B cell (primary cell): ENCODE results near the gene SLCO3A1. TPM values are rescaled to one million over a fixed set of nuclear protein-coding genes. Genes with fewer than 3 reads are reported as not detected.

Experiments used
- ATAC-seq: fragments of 200-7000 bp; cut with Tn5 transposase; one replicate; pipeline ENCODE4 v1.10.0; 2021; ENCODE audit warnings: low read depth, mild to moderate bottlenecking, moderate number of reproducible peaks, moderate library complexity
- CTCF ChIA-PET: fragments of 350-600 bp; sonication (Branson Sonifier 250); formaldehyde crosslinking; loops from one replicate; lab custom pipeline; 2021; ENCODE audit warnings: antibody characterized with exemption, inconsistent platforms; lab: Charles Lee
- POLR2A ChIA-PET: fragments of 350-600 bp; sonication (Branson Sonifier 250); formaldehyde crosslinking; loops from one replicate; lab custom pipeline; 2021; ENCODE audit warnings: antibody characterized with exemption; lab: Charles Lee
- DNase-seq: peaks from one replicate; pipeline ENCODE4 v3.0.0; 2013
- H2AFZ ChIP-seq: 2 replicates; pipeline ENCODE4 v1.6.1; 2012; ENCODE audit warnings: mild to moderate bottlenecking, low read depth, low read length; ENCODE audit not compliant: insufficient read depth, poor library complexity, severe bottlenecking
- H3K27ac ChIP-seq, 2 donors: 1 replicate in 1 of 2; 2 replicates in 1 of 2; pipeline ENCODE4 v1.5.1; 2012 to 2013; ENCODE audit warnings: low read length in 2 of 2, mild to moderate bottlenecking in 2 of 2, moderate library complexity in 1 of 2
- H3K27me3 ChIP-seq, 4 experiments: fragments of 200-600 bp in 1 of 4; sonication (generic) in 1 of 4; replicated peaks in 1 of 4; 1 replicate in 2 of 4; 2 replicates in 2 of 4; pipeline versions ENCODE4 v1.6.1 to v1.7.0; 2013 to 2016; ENCODE audit warnings: low read length in 3 of 4, mild to moderate bottlenecking in 2 of 4, mixed read lengths in 1 of 4, moderate library complexity in 1 of 4; ENCODE audit not compliant: insufficient read depth in 4 of 4, control insufficient read depth in 3 of 4; ENCODE audit errors: control extremely low read depth in 1 of 4
- H3K36me3 ChIP-seq, 2 experiments: replicated peaks in 1 of 2; 1 replicate in 1 of 2; 2 replicates in 1 of 2; pipeline versions ENCODE4 v1.6.1 to v1.7.1; 2013; ENCODE audit warnings: low read length in 1 of 2; ENCODE audit not compliant: insufficient read depth in 2 of 2, control insufficient read depth in 1 of 2; ENCODE audit errors: control extremely low read depth in 1 of 2, extremely low read depth in 1 of 2
- H3K4me1 ChIP-seq, 2 donors: fragments of 200-600 bp in 1 of 2; sonication (generic) in 1 of 2; 1 replicate in 1 of 2; 2 replicates in 1 of 2; pipeline versions ENCODE4 v1.5.1 to v1.6.1; 2013 to 2017; ENCODE audit warnings: low read length in 2 of 2; ENCODE audit not compliant: control insufficient read depth in 2 of 2, insufficient read depth in 2 of 2
- H3K4me2 ChIP-seq: replicated peaks from 2 replicates; pipeline ENCODE3; 2012; ENCODE audit warnings: mild to moderate bottlenecking, low read depth, low read length; ENCODE audit not compliant: poor library complexity, severe bottlenecking
- H3K4me3 ChIP-seq, 5 experiments: fragments of 200-600 bp in 1 of 5; sonication (generic) in 1 of 5; 1 replicate in 3 of 5; 2 replicates in 2 of 5; pipeline versions ENCODE4 v1.5.1 to v1.7.0; 2011 to 2016; ENCODE audit warnings: low read length in 4 of 5, mild to moderate bottlenecking in 4 of 5, low read depth in 2 of 5, control low read depth in 1 of 5, moderate library complexity in 1 of 5; ENCODE audit not compliant: insufficient read depth in 1 of 5; ENCODE audit errors: control extremely low read depth in 1 of 5, extremely low read depth in 1 of 5
- H3K79me2 ChIP-seq: fragments of 200-600 bp; sonication (generic); one replicate; pipeline ENCODE4 v1.6.0; 2016; ENCODE audit warnings: low read length; ENCODE audit not compliant: control insufficient read depth, insufficient read depth
- H3K9ac ChIP-seq: fragments of 200-600 bp; sonication (generic); 2 replicates; pipeline ENCODE4 v1.6.1; 2017; ENCODE audit warnings: mild to moderate bottlenecking, low read length, moderate library complexity
- H3K9me3 ChIP-seq, 3 donors: one replicate each; pipeline versions ENCODE4 v1.6.1 to v1.7.1; 2013; ENCODE audit warnings: low read length in 2 of 3; ENCODE audit not compliant: control insufficient read depth in 2 of 3, insufficient read depth in 1 of 3; ENCODE audit errors: control extremely low read depth in 1 of 3
- H4K20me1 ChIP-seq: 2 replicates; pipeline ENCODE4 v1.6.0; 2012; ENCODE audit warnings: mild to moderate bottlenecking, low read length; ENCODE audit not compliant: insufficient read depth, control insufficient read depth, poor library complexity, severe bottlenecking
- H3K27ac Mint-ChIP-seq: one replicate; pipeline ENCODE4 v1.8.0; 2021; ENCODE audit warnings: mixed read lengths
- H3K27me3 Mint-ChIP-seq: one replicate; pipeline ENCODE4 v1.8.0; 2021; ENCODE audit warnings: mixed read lengths
- H3K4me1 Mint-ChIP-seq: one replicate; pipeline ENCODE4 v1.8.0; 2021; ENCODE audit warnings: mixed read lengths
- H3K4me3 Mint-ChIP-seq: one replicate; pipeline ENCODE4 v1.8.0; 2021; ENCODE audit warnings: mixed read lengths
- H3K9me3 Mint-ChIP-seq: one replicate; pipeline ENCODE4 v1.8.0; 2022; ENCODE audit warnings: mixed read lengths; ENCODE audit not compliant: insufficient read depth
- EZH2 ChIP-seq: IDR thresholded peaks from 2 replicates; pipeline ENCODE4 v1.6.1; 2012; ENCODE audit warnings: borderline replicate concordance, low read depth, mild to moderate bottlenecking, moderate library complexity, low read length; ENCODE audit not compliant: insufficient read depth, poor library complexity, severe bottlenecking
- WGBS: methylation state at CpG from one replicate; pipeline ENCODE4 v1.1.5; 2013; ENCODE audit warnings: missing lambda C conversion rate; ENCODE audit not compliant: insufficient coverage; 5-methylcytosine and 5-hydroxymethylcytosine counted together
- intact Hi-C: fragments of 100-400 bp; cut with micrococcal nuclease; formaldehyde crosslinking; loops from one replicate; pipeline ENCODE4 v1.10.0; 2022
- polyA plus RNA-seq: library from polyadenylated mRNA; depleted of rRNA; stranded (reverse); fragments of >200 nt; gene quantifications from 2 replicates; pipeline ENCODE4 v1.2.3, GENCODE V29; 2012
- total RNA-seq, 2 donors: library from RNA; stranded (reverse); fragments of 120-200 nt in 1 of 2; gene quantifications; 1 replicate in 1 of 2; 2 replicates in 1 of 2; pipeline versions ENCODE4 v1.2.3 to v1.2.4, GENCODE V29; 2013 to 2022
- TF ChIP-seq, protein P1 (sequence below): fragments of 200-600 bp; IDR thresholded peaks from one replicate; pipeline ENCODE4 v1.8.0; 2022; ENCODE audit warnings: antibody characterized with exemption, mild to moderate bottlenecking

Gene SLCO3A1
- total and polyA plus RNA-seq, 2 donors (not counting 1 experiment from before 2014, with no cell fraction given) = 0.99 to 2.3 TPM

GRCh38 chr15:91813924-91814323 lies 39.6 kb upstream of the SLCO3A1 start:
- Mint-ChIP-seq H3K27ac (no peak overlapping the region), H3K9me3 (peaks cover 10% of the 10 kb centered on the region), H3K4me3 (no peak overlapping the region), H3K4me1 (no peaks in the 10 kb centered on the region), H3K27me3 (peaks cover 4% of the 10 kb centered on the region)
- intact Hi-C loops = no loop called here
- no peak for TF ChIP-seq EZH2
- TF ChIP-seq, protein P1, sequence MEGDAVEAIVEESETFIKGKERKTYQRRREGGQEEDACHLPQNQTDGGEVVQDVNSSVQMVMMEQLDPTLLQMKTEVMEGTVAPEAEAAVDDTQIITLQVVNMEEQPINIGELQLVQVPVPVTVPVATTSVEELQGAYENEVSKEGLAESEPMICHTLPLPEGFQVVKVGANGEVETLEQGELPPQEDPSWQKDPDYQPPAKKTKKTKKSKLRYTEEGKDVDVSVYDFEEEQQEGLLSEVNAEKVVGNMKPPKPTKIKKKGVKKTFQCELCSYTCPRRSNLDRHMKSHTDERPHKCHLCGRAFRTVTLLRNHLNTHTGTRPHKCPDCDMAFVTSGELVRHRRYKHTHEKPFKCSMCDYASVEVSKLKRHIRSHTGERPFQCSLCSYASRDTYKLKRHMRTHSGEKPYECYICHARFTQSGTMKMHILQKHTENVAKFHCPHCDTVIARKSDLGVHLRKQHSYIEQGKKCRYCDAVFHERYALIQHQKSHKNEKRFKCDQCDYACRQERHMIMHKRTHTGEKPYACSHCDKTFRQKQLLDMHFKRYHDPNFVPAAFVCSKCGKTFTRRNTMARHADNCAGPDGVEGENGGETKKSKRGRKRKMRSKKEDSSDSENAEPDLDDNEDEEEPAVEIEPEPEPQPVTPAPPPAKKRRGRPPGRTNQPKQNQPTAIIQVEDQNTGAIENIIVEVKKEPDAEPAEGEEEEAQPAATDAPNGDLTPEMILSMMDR = no peak
- no peak for DNase-seq
- no peak overlapping the region for H3K4me2 ChIP-seq
- no peaks in the 10 kb centered on the region for H3K36me3 ChIP-seq
- no peaks in the 10 kb centered on the region for H4K20me1 ChIP-seq
- POLR2A ChIA-PET = no interaction called here
- no peak for ATAC-seq
- H3K4me3 ChIP-seq = no peak overlapping the region
- H3K27me3 ChIP-seq = no peaks in the 10 kb centered on the region
- peaks cover 0 to 7% (median 6%) of the 10 kb centered on the region in 3 donors for H3K9me3 ChIP-seq
- CTCF ChIA-PET = no interaction called here
- H3K4me1 ChIP-seq = no peaks in the 10 kb centered on the region
- no peak overlapping the region for H3K27ac ChIP-seq
- no peak overlapping the region for H3K9ac ChIP-seq
- 100% methylated on average over 1 of the region's 2 CpGs for WGBS
- H3K79me2 ChIP-seq = no peaks in the 10 kb centered on the region
- H2AFZ ChIP-seq = no peak overlapping the region

GRCh38 chr15:91816942-91817341 lies 36.6 kb upstream of the SLCO3A1 start:
- intact Hi-C loops = no loop called here
- DNase-seq (no peak), ATAC-seq (no peak)
- H3K27ac ChIP-seq = no peak overlapping the region
- POLR2A ChIA-PET = no interaction called here
- H3K79me2 ChIP-seq = no peaks in the 10 kb centered on the region
- no peak for TF ChIP-seq EZH2
- TF ChIP-seq, protein P1 = no peak
- Mint-ChIP-seq H3K4me3 (no peak overlapping the region), H3K27me3 (peaks cover 10% of the 10 kb centered on the region), H3K27ac (no peak overlapping the region), H3K4me1 (no peaks in the 10 kb centered on the region), H3K9me3 (peaks cover 12% of the 10 kb centered on the region)
- H3K36me3 ChIP-seq = no peaks in the 10 kb centered on the region
- H3K4me2 ChIP-seq = no peak overlapping the region
- H3K9me3 ChIP-seq = peaks cover 0 to 7% (median 3%) of the 10 kb centered on the region in 3 donors
- H4K20me1 ChIP-seq = no peaks in the 10 kb centered on the region
- H3K27me3 ChIP-seq = no peaks in the 10 kb centered on the region
- H3K9ac ChIP-seq = no peak overlapping the region
- no peaks in the 10 kb centered on the region for H3K4me1 ChIP-seq
- H2AFZ ChIP-seq = no peak overlapping the region
- CTCF ChIA-PET = no interaction called here
- WGBS = no CpG with 5 or more reads among the region's 3 CpGs
- no peak overlapping the region for H3K4me3 ChIP-seq
